A549 (cell line): ENCODE results near the gene KCNA4.

Experiments used
- CTCF ChIP-seq: fragments of >200 bp; sonication (Bioruptor Twin); formaldehyde crosslinking; IDR thresholded peaks from 3 replicates; pipeline ENCODE4 v1.5.1; 2016
- EP300 ChIP-seq, 2 experiments: fragments of >200 bp; sonication (Bioruptor Twin); formaldehyde crosslinking; IDR thresholded peaks; 2 replicates in 1 of 2; 3 replicates in 1 of 2; pipeline ENCODE4 v1.6.1; 2016 to 2017
- HDAC2 ChIP-seq: fragments of 200-600 bp; sonication (generic); IDR thresholded peaks from 2 replicates; pipeline ENCODE4 v1.6.1; 2016
- JUNB ChIP-seq: fragments of >200 bp; sonication (Bioruptor Twin); formaldehyde crosslinking; IDR thresholded peaks from 2 replicates; pipeline ENCODE4 v1.6.1; 2016
- PBX3 ChIP-seq: IDR thresholded peaks from 2 replicates; pipeline ENCODE4 v1.6.1; 2012
- POLR2A ChIP-seq: IDR thresholded peaks from 2 replicates; pipeline ENCODE4 v1.6.1; 2012; ENCODE audit warnings: mild to moderate bottlenecking, low read length
- RAD21 ChIP-seq, 2 experiments: fragments of >200 bp in 1 of 2; sonication (Bioruptor Twin) in 1 of 2; formaldehyde crosslinking in 1 of 2; IDR thresholded peaks in 1 of 2; conservative IDR thresholded peaks in 1 of 2; 2 replicates in 1 of 2; 3 replicates in 1 of 2; pipeline ENCODE4 v1.6.1; 2012 to 2018; ENCODE audit warnings: inconsistent platforms in 1 of 2
- TF ChIP-seq, protein P1 (sequence below): fragments of 200-600 bp; sonication (generic); IDR thresholded peaks from 2 replicates; pipeline ENCODE4 v1.6.1; 2016; ENCODE audit warnings: antibody characterized with exemption, mild to moderate bottlenecking, moderate library complexity

GRCh38 chr11:29985248-29985647 lies 31.6 kb downstream of the KCNA4 start:
- TF ChIP-seq CTCF, result no peak
- TF ChIP-seq HDAC2, result no peak
- TF ChIP-seq, protein P1, sequence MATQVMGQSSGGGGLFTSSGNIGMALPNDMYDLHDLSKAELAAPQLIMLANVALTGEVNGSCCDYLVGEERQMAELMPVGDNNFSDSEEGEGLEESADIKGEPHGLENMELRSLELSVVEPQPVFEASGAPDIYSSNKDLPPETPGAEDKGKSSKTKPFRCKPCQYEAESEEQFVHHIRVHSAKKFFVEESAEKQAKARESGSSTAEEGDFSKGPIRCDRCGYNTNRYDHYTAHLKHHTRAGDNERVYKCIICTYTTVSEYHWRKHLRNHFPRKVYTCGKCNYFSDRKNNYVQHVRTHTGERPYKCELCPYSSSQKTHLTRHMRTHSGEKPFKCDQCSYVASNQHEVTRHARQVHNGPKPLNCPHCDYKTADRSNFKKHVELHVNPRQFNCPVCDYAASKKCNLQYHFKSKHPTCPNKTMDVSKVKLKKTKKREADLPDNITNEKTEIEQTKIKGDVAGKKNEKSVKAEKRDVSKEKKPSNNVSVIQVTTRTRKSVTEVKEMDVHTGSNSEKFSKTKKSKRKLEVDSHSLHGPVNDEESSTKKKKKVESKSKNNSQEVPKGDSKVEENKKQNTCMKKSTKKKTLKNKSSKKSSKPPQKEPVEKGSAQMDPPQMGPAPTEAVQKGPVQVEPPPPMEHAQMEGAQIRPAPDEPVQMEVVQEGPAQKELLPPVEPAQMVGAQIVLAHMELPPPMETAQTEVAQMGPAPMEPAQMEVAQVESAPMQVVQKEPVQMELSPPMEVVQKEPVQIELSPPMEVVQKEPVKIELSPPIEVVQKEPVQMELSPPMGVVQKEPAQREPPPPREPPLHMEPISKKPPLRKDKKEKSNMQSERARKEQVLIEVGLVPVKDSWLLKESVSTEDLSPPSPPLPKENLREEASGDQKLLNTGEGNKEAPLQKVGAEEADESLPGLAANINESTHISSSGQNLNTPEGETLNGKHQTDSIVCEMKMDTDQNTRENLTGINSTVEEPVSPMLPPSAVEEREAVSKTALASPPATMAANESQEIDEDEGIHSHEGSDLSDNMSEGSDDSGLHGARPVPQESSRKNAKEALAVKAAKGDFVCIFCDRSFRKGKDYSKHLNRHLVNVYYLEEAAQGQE, result no peak
- TF ChIP-seq EP300 (IDR thresholded peaks at IDR 0.05), result no peak
- TF ChIP-seq RAD21 (conservative IDR thresholded peaks at IDR 0.05 in 1 of 2, IDR thresholded peaks at IDR 0.05 in 1 of 2), result no peak
- no peak for TF ChIP-seq PBX3
- no peak for TF ChIP-seq JUNB
- TF ChIP-seq POLR2A, result no peak
